ENCODE measurements around the gene PRKAG1.

DNA sequence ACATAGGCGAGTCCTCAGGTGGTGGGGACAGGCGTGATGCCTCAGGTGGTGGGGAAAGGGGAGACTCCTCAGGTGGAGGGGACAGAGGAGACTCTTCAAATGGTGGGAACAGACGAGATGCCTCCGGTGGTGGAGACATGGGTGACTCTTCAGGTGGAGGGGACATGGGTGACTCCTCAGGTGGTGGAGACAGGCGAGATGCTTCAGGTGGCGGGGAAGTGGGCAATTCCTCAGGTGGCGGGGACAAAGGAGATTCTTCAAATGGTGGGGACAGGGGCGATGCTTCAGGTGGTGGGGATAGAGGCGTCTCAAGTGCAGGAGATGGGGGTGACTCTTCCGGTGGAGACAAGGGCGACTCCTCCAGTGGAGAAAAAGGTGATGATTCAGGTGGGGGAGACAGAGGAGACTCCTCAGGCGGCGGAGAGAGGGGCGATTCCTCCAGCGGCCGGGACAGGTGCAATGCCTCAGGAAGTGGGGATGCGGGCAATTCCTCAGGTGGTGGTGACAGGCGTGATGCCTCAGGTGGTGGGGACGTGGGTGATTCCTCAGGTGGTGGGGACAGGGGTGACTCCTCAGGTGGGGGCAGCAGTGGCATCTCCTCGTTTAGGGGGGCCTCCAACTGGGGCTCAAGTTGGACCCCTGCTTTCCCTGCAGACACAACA, 33.3 kb upstream of the PRKAG1 start:
- TF ChIP-seq SUZ12 (IDR thresholded peaks at IDR 0.05; ENCODE audit: extremely low read depth, insufficient read depth, insufficient read length) (no peak), ZNF274 (IDR thresholded peaks at IDR 0.05; ENCODE audit: low read depth, low read length) (no peak), YY1 (IDR thresholded peaks at IDR 0.05; ENCODE audit: insufficient read depth, insufficient read length) (no peak)
